ENCODE measurements around the gene AP4S1. TPM values are rescaled to one million over a fixed set of nuclear protein-coding genes. Genes with fewer than 3 reads are reported as not detected.

The AP4S1 gene
- total RNA-seq, 1 donor from 2014 or later, result 7.7 TPM

DNA sequence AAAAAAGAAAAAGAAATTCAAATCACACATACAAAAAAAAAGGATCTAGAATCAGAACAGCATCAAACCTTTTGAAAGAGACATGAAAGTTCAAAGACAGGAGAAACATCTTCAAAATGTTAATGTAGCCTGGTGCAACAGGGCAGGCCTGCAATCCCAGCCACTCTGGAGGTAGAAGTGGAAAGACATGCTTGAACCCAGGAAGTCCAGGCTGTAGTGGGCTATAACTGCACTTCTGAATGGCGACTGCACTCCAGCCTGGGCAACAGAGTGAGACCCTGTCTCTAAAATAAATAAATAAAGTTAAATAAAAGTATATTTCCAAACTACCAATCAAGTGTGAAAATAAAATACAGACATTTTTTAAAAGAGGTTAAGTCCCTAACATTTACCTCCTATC lies 18.7 kb upstream of the AP4S1 start:
- DNase-seq (ENCODE audit: low read depth), result no peak
- no peak overlapping the region for H3K4me3 ChIP-seq (ENCODE audit: low read depth, low read length)
- TF ChIP-seq, protein P1, sequence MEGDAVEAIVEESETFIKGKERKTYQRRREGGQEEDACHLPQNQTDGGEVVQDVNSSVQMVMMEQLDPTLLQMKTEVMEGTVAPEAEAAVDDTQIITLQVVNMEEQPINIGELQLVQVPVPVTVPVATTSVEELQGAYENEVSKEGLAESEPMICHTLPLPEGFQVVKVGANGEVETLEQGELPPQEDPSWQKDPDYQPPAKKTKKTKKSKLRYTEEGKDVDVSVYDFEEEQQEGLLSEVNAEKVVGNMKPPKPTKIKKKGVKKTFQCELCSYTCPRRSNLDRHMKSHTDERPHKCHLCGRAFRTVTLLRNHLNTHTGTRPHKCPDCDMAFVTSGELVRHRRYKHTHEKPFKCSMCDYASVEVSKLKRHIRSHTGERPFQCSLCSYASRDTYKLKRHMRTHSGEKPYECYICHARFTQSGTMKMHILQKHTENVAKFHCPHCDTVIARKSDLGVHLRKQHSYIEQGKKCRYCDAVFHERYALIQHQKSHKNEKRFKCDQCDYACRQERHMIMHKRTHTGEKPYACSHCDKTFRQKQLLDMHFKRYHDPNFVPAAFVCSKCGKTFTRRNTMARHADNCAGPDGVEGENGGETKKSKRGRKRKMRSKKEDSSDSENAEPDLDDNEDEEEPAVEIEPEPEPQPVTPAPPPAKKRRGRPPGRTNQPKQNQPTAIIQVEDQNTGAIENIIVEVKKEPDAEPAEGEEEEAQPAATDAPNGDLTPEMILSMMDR (conservative IDR thresholded peaks at IDR 0.05; ENCODE audit: low read depth, low read length), result no peak

DNA sequence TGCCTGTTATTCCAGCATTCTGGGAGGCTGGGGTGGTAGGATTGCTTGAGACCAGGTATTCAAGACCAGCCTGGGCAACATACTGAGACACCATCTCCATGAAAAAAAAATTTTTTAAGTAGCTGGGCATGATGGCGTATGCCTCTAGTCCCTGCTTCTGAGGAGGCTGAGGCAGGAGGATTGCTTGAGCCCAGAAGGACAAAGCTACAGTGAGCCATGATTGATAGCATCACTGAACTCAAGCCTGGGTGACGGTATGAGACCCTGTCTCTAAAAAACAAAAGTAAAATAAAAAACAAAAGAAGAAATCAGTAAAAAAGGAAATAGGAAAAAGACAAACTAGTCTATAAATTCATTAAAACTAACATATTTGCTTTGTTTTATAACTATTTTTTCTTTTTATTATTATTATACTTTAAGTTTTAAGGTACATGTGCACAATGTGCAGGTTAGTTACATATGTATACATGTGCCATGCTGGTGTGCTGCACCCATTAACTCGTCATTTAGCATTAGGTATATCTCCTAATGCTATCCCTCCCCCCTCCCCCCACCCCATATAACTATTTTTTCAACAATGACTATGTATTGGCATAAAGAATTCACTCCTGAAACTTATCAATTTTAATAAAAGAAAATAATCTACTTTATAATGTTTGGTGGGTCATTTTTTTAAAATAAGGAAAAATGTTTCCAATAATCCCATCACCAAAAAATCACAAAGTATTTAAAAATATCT lies 15.4 kb upstream of the AP4S1 start:
- DNase-seq (ENCODE audit: low read depth), result no peak
- TF ChIP-seq, protein P1 (conservative IDR thresholded peaks at IDR 0.05; ENCODE audit: low read depth, low read length), result no peak
- H3K4me3 ChIP-seq (ENCODE audit: low read depth, low read length), result no peak overlapping the region

DNA sequence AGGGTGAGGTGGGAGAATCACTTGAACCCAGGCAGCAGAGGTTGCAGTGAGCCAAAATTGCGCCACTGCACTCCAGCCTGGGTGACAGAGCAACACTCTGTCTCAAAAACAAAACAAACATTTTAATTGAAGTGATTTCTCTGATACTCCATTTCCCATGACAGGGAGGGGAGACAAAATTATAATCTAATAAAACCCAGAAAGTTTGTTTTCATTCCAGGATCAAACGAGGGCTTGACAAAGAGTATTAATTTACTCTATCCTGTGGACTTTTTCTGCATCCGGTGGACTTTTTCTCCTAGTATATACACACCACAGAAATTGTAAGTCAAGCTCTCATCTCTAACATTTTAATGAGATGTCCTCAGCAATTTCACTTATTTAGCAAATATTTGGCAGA lies 14.5 kb upstream of the AP4S1 start:
- no peak overlapping the region for H3K4me3 ChIP-seq (ENCODE audit: low read depth, low read length)
- DNase-seq (ENCODE audit: low read depth), result no peak
- TF ChIP-seq, protein P1 (conservative IDR thresholded peaks at IDR 0.05; ENCODE audit: low read depth, low read length), result no peak

DNA sequence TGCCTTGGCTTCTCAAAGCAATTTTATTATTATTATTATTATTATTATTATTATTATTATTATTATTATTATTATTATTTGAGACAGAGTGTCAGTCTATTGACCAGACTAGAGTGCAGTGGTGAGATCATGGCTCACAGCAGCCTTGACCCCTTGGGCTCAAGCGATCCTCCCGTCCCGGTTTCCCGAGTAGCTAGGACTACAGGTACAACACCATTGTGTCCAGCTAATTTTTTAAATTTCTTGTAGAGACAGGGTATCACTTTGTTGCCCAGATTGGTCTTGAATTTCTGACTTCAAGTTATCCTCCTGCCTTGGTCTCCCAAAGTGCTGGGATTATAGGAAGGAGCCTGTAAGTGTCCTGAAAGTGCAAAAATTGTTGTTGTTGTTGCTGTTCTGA lies 11.6 kb upstream of the AP4S1 start:
- DNase-seq (ENCODE audit: low read depth), result no peak
- TF ChIP-seq, protein P1 (conservative IDR thresholded peaks at IDR 0.05; ENCODE audit: low read depth, low read length), result no peak
- H3K4me3 ChIP-seq (ENCODE audit: low read depth, low read length), result no peak overlapping the region

DNA sequence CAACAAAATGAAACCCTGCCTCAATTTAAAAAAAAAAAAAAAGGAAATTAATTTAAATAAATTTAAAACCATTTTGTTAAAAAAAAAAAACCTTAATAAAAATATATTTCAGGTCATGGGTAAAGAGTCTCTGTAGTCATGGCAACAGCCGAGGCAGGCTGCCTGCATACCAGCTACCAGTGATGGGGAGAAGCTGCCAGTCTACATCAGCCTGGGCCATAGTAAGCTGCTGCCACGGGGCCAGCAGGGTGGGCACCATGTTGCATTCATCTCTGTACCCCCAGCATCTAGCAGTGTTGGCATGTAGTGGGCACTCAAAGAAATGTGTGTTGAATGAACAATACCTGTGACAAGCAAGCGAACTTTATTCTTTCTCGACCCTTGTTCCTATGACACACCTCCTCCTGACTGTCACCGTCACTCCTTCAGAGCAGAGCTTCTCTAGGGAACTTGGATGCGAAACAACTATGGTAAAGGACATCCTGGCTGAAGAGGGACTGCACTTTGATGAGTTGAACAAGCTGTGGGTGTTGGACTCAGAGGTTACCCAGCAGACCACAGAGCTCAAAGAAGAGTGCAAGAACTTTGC lies 7.3 kb upstream of the AP4S1 start:
- DNase-seq (ENCODE audit: low read depth), result no peak
- TF ChIP-seq, protein P1 (conservative IDR thresholded peaks at IDR 0.05; ENCODE audit: low read depth, low read length), result no peak
- no peak overlapping the region for H3K4me3 ChIP-seq (ENCODE audit: low read depth, low read length)

DNA sequence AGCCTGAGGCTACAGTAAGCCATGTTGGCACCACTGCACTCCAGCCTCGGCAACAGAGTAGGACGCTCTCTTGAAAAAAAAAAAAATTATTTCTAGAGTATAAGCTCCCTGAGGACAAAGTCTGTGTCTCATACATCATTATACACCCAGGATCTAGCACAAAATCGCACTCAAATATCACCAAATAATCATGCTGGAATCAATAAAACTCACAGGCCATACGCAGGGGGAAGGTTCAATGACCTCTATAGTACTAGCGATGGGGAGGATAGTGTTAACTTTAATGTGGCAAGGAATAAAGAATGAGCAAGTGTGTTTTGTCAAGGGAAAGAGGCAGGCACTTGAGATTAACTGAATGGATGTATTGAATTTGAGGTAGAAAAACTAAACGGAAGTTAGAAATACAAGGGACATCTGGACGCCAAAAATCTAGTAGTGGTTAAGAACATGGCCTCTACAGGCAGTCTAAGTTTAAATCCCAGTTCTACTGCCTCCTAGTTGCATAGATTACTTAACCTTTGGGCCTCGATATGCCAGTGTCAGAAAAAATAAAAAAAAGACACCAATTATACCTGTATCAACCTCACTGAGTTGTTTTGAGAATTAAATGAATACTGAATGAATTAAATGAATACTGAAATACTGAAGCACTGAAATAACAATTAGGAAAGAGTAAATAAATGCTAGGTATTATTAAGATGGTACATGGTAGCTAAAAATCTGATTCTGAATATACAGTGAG lies 4.4 kb upstream of the AP4S1 start:
- DNase-seq (ENCODE audit: low read depth), result no peak
- TF ChIP-seq, protein P1 (conservative IDR thresholded peaks at IDR 0.05; ENCODE audit: low read depth, low read length), result no peak
- H3K4me3 ChIP-seq (ENCODE audit: low read depth, low read length), result no peak overlapping the region

All from epithelial cell of proximal tubule (primary cell).